GDM1 (cell line): ENCODE data around the gene OR2A5.
"Not testable (repeated sequence)": the region's sequence is repeated elsewhere in the genome, so short reads cannot be mapped to it uniquely, and the experiment has no call there.

Experiments used
- DNase-seq: peaks from one replicate; lab custom pipeline; 2025; lab: John Stamatoyannopoulos, UW

OR2A5 gene

GRCh38 chr7:144032985-144033709 is 15.6 kb upstream of the OR2A5 start:
- DNase-seq = no peak

GRCh38 chr7:144035385-144035784 is 13.4 kb upstream of the OR2A5 start:
- no peak for DNase-seq

- no peak for DNase-seq
These were observed 12.4 kb upstream of the OR2A5 start for GRCh38 chr7:144036302-144036885.

- DNase-seq = no peak
These were observed 11.2 kb upstream of the OR2A5 start for GRCh38 chr7:144037414-144038035.

- DNase-seq = no peak
These were observed 9.9 kb upstream of the OR2A5 start for GRCh38 chr7:144038887-144039286.

- no peak for DNase-seq
These were observed 743 bp downstream of the OR2A5 start for GRCh38 chr7:144049491-144049890.

- no peak for DNase-seq
These were observed 1.3 kb downstream of the OR2A5 start for GRCh38 chr7:144050093-144050492.

GRCh38 chr7:144050884-144051283 is 2.1 kb downstream of the OR2A5 start:
- not testable (repeated sequence) for DNase-seq

GRCh38 chr7:144057954-144058353 is 9.2 kb downstream of the OR2A5 start:
- no peak for DNase-seq

- DNase-seq = no peak
These were observed 15.0 kb downstream of the OR2A5 start for GRCh38 chr7:144063710-144064109.

GRCh38 chr7:144069511-144069910 is 20.8 kb downstream of the OR2A5 start, which contains the start of gene OR2A25:
Gene OR2A25, plus strand, starts transcription at chr7:144069811. Its CDS starts 4,409 bp downstream, at chr7:144074220.
- DNase-seq = no peak

GRCh38 chr7:144069953-144070352 is 21.2 kb downstream of the OR2A5 start:
- no peak for DNase-seq

- DNase-seq = no peak
These were observed 25.6 kb downstream of the OR2A5 start for GRCh38 chr7:144074374-144074773.

- no peak for DNase-seq
These were observed 37.2 kb downstream of the OR2A5 start, which contains the start of gene OR2A12 for GRCh38 chr7:144085978-144086377. Gene OR2A12, plus strand, starts transcription at chr7:144086278. Its CDS starts 8,830 bp downstream, at chr7:144095108.

- no peak for DNase-seq
These were observed 38.0 kb downstream of the OR2A5 start for GRCh38 chr7:144086730-144087129.

- DNase-seq = no peak
These were observed 38.5 kb downstream of the OR2A5 start for GRCh38 chr7:144087230-144087629.

GRCh38 chr7:144090667-144091066 is 41.9 kb downstream of the OR2A5 start:
- DNase-seq = no peak

GRCh38 chr7:144098776-144099175 is 50.0 kb downstream of the OR2A5 start:
- DNase-seq = no peak

- no peak for DNase-seq
These were observed 51.9 kb downstream of the OR2A5 start for GRCh38 chr7:144100607-144101006.

- DNase-seq = no peak
These were observed 53.3 kb downstream of the OR2A5 start for GRCh38 chr7:144102041-144102440.

GRCh38 chr7:144105211-144105610 is 56.5 kb downstream of the OR2A5 start:
- no peak for DNase-seq
